Sigmoid colon (tissue), 4 donors: ENCODE data around the gene SIRT4.

Experiments used
- EP300 ChIP-seq, 4 donors: sonication (generic); formaldehyde crosslinking; IDR thresholded peaks; one replicate each; pipeline ENCODE4 v1.6.1; 2017; ENCODE audit warnings: antibody characterized with exemption in 4 of 4
- POLR2A ChIP-seq, 2 donors: fragments of 450-650 bp; IDR thresholded peaks; one replicate each; pipeline ENCODE4 v1.6.1; 2016; ENCODE audit warnings: antibody characterized with exemption in 2 of 2, mild to moderate bottlenecking in 2 of 2, moderate library complexity in 2 of 2
- TF ChIP-seq, protein P1 (sequence below), 4 experiments: fragments of 450-650 bp in 3 of 4; fragments of 200-600 bp in 1 of 4; IDR thresholded peaks; one replicate each; pipeline ENCODE4 v1.5.1; 2016 to 2019; ENCODE audit warnings: antibody characterized with exemption in 4 of 4, mild to moderate bottlenecking in 3 of 4, moderate library complexity in 2 of 4

GRCh38 chr12:120286768-120287490, 15.2 kb upstream of the SIRT4 start:
- TF ChIP-seq POLR2A (IDR thresholded peaks at IDR 0.05) (no peak), EP300 (IDR thresholded peaks at IDR 0.05) (no peak)
- TF ChIP-seq, protein P1, sequence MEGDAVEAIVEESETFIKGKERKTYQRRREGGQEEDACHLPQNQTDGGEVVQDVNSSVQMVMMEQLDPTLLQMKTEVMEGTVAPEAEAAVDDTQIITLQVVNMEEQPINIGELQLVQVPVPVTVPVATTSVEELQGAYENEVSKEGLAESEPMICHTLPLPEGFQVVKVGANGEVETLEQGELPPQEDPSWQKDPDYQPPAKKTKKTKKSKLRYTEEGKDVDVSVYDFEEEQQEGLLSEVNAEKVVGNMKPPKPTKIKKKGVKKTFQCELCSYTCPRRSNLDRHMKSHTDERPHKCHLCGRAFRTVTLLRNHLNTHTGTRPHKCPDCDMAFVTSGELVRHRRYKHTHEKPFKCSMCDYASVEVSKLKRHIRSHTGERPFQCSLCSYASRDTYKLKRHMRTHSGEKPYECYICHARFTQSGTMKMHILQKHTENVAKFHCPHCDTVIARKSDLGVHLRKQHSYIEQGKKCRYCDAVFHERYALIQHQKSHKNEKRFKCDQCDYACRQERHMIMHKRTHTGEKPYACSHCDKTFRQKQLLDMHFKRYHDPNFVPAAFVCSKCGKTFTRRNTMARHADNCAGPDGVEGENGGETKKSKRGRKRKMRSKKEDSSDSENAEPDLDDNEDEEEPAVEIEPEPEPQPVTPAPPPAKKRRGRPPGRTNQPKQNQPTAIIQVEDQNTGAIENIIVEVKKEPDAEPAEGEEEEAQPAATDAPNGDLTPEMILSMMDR (IDR thresholded peaks at IDR 0.05): no peak
